HG03354 (cell line): ENCODE measurements around the gene COCH.
"Not testable (repeated sequence)": the region's sequence is repeated elsewhere in the genome, so short reads cannot be mapped to it uniquely, and the experiment has no call there.

Source experiments
- ATAC-seq: cut with Tn5 transposase; IDR thresholded peaks from one replicate; pipeline ENCODE4 v1.9.1; 2021; ENCODE audit warnings: mild to moderate bottlenecking; ENCODE audit not compliant: unreplicated experiment, poor library complexity, severe bottlenecking

COCH gene

DNA sequence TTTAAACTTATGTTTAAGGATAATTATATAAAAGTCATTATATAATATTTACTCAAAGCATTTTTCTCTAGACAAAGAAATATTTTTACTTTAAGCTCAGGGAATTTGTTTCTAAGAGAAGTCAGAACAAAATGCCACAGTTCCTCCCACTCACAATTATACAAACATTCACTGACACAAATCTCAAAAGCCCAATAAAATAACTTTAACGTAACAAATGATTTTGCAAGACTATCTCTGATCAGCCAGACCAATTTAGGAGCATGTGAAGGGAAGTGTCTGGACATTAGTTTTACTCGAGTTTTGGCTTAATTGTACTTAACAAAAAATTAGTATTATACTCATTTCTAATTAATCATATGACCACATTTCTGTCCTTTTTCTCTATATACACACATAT, 41.2 kb downstream of the COCH start:
- ATAC-seq = no peak

DNA sequence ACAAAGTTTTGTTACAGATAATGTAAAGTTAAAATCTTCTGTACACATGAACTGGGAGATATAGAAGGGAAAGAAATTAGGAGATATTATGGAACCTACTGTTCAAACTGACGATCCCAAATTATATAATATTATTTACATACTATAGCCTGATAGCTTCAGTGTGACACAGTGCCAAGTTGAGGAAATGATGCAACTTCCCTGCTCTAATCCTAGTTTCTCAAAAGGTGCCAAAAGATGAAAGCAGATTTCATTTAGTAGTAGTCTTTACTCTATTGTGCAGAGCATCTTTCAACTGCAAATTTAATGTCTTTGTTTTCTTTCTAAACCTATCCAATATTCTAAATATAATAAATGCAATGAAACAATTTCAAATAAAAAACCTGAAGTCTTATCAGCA, 46.9 kb downstream of the COCH start:
- ATAC-seq = no peak

DNA sequence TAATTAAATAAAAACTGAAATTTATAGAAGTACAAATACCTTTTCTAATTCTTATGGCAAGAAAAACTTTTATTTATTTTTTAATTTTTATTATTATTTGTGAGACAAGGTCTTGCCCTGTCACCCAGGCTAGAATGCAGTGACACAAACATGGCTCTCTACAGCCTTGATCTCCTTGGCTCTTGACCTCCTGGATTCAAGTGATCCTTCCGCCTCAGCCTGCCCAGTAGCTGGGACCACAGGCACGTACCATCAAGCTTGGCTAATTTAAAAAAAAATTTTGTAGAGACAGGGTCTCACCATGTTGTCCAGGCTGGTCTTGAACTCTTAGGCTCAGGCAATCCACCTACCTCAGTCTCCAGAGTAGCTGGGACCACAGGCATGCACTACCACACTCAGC, 47.4 kb downstream of the COCH start:
- ATAC-seq = no peak

DNA sequence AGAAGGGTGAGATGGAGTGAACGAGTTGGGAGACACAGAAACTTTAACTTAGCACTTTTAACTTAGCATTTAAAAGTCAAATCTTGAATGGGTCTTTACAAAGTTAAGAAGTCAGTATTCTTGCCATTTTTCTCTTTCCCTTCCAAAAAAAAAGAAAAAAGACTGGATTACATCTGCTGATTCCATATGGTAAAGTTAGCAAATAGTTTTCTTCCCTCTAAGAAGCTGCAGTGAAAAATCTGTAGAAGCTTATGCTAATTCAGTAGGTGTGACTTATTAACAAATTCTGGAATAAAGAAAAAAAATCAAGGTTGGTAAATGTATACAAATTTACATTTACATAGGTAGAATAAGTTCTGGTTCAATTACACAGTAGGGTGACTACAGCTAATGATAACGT, 50.9 kb downstream of the COCH start:
- no peak for ATAC-seq

DNA sequence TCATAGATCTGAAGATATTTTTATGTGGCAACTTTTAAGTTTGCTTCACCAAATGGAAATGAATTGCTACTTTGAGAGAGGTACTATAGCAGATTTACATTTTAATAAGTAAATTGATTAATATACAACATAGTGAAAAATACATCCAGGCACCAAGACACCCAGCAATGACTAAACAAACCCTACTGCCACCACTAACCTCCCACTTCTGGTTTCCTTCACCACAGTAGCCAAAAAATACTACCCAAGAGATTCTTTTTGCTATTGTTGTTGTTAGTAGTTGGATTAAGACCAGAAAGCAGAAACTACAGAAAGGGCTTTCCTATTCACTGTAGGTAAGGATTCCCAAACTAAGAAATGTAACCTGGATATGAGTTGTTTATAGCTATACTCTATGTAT, 54.1 kb downstream of the COCH start:
- no peak for ATAC-seq

DNA sequence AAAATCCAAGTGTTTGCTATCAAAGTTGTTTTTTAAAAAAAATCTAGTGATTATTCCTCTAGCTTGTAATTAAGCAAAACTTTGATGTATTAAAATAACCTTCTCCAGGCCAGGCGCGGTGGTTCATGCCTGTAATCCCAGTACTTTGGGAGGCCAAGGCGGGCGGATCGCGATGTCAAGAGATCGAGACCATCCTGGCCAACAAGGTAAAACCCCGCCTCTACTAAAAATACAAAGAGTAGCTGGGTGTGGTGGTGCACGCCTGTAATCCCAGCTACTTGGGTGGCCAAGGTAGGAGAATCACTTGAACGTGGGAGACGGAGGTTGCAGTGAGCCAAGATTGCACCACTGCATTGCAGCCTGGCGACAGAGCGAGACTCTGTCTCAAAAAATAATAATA, 59.6 kb downstream of the COCH start:
- not testable (repeated sequence) for ATAC-seq

DNA sequence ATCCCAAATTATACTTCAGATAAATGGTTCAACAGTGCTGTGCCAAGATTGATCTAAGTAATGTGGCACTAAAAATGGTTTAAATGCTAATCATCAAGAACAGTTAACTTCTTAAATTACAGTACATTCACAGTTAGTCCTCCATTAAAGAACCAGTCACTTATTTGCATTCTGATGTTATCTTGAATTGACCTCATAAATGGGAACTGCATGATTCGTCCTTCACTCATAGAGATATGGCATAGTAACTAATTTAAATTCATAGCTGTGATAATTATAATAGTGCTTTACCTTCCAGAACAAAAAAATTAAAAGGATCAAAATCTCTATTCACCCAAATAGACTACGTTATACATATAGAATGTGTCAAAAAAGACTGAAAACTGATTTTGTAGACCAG, 61.1 kb downstream of the COCH start:
- no peak for ATAC-seq

DNA sequence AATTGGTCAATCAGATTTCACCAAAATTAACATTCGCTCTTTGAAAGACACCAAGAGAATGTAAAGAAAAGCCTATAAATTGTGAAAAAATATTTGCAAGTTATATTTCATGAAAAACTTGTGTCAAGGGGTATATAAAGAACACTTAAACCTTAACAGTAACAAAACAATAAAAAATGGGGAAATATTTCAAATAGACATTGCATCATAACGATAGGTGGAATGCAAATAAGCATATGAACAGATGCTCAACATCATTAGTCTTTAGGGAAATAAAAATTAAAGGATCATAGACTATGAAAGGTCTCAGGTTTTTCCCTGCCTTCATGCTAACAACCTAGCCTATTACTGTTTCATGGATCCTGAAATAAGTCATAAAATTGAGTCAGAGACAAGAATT, 64.3 kb downstream of the COCH start:
- no peak for ATAC-seq
